Measurements from ENCODE around the gene CRYBG1. TPM values are rescaled to one million over a fixed set of nuclear protein-coding genes. Genes with fewer than 3 reads are reported as not detected.

The CRYBG1 gene
- total RNA-seq, 1 experiment from 2014 or later, result 19.9 TPM

- no peaks in the 10 kb centered on the region for H3K79me2 ChIP-seq (ENCODE audit: low read length)
- ChIA-PET POLR2A (ENCODE audit: unreplicated experiment) (no interaction called here), CTCF (no interaction called here)
- intact Hi-C loops (cut with micrococcal nuclease), result no loop called here
- no peaks in the 10 kb centered on the region for H3F3A ChIP-seq (ENCODE audit: low read length, unreplicated experiment)
- no peaks in the 10 kb centered on the region for H3K4me1 ChIP-seq (ENCODE audit: insufficient read depth, low read length)
- H3K9me3 ChIP-seq (ENCODE audit: low read length), result no peaks in the 10 kb centered on the region
- no peaks in the 10 kb centered on the region for H3K27me3 ChIP-seq (ENCODE audit: low read length)
- TF ChIP-seq EZH2phosphoT487 (IDR thresholded peaks at IDR 0.05; ENCODE audit: borderline replicate concordance, low read length) (no peak), CTCF (conservative IDR thresholded peaks at IDR 0.05; ENCODE audit: low read depth, low read length) (no peak), EZH2 (IDR thresholded peaks at IDR 0.05; ENCODE audit: low read length, unreplicated experiment) (no peak)
- no peak overlapping the region for H3K27ac ChIP-seq (ENCODE audit: low read length)
- H3K36me3 ChIP-seq (ENCODE audit: low read depth, low read length), result no peaks in the 10 kb centered on the region
- H3K9me2 ChIP-seq (replicated peaks; ENCODE audit: low read length), result no peaks in the 10 kb centered on the region
- H3K9ac ChIP-seq (ENCODE audit: low read length), result no peak overlapping the region
- no peak overlapping the region for H3K4me2 ChIP-seq (ENCODE audit: low read length)
- H2AFZ ChIP-seq (ENCODE audit: low read length), result no peak overlapping the region
- no TSS peak for BruUV-seq (replicated peaks)
- H4K20me1 ChIP-seq (ENCODE audit: low read length), result no peaks in the 10 kb centered on the region
- ATAC-seq (no peak), DNase-seq (no peak)
- no peak overlapping the region for H3K4me3 ChIP-seq (ENCODE audit: low read length)
These were observed 50.5 kb downstream of the CRYBG1 start for GRCh38 chr6:106411056-106411455.

- no TSS peak for BruUV-seq (replicated peaks)
- H4K20me1 ChIP-seq (ENCODE audit: low read length), result no peaks in the 10 kb centered on the region
- CTCF ChIA-PET, result no interaction called here
These were observed 51.2 kb downstream of the CRYBG1 start for GRCh38 chr6:106411643-106412200.

More at GRCh38 chr6:106411643-106412200, 51.2 kb downstream of the CRYBG1 start:
- Histone ChIP-seq H3K4me3 (ENCODE audit: low read length) (no peak overlapping the region), H3K27ac (ENCODE audit: low read length) (no peak overlapping the region), H3K79me2 (ENCODE audit: low read length) (no peaks in the 10 kb centered on the region), H2AFZ (ENCODE audit: low read length) (no peak overlapping the region), H3K9me2 (replicated peaks; ENCODE audit: low read length) (no peaks in the 10 kb centered on the region), H3K9ac (ENCODE audit: low read length) (no peak overlapping the region), H3K9me3 (ENCODE audit: low read length) (no peaks in the 10 kb centered on the region), H3K36me3 (ENCODE audit: low read depth, low read length) (no peaks in the 10 kb centered on the region), H3F3A (ENCODE audit: low read length, unreplicated experiment) (no peaks in the 10 kb centered on the region), H3K27me3 (ENCODE audit: low read length) (no peaks in the 10 kb centered on the region), H3K4me2 (ENCODE audit: low read length) (no peak overlapping the region), H3K4me1 (ENCODE audit: insufficient read depth, low read length) (no peaks in the 10 kb centered on the region)
- intact Hi-C loops (cut with micrococcal nuclease), result no loop called here
- POLR2A ChIA-PET (ENCODE audit: unreplicated experiment), result no interaction called here
- ATAC-seq, result no peak
- DNase-seq, result no peak
- TF ChIP-seq EZH2phosphoT487 (IDR thresholded peaks at IDR 0.05; ENCODE audit: borderline replicate concordance, low read length) (no peak), CTCF (conservative IDR thresholded peaks at IDR 0.05; ENCODE audit: low read depth, low read length) (no peak), EZH2 (IDR thresholded peaks at IDR 0.05; ENCODE audit: low read length, unreplicated experiment) (no peak)

Data from PC-3 (cell line).